Stomach (tissue), 4 donors: ENCODE data around the gene TBATA.

ENCODE experiments used
- CTCF ChIP-seq, 7 experiments: fragments of 450-650 bp in 4 of 7; fragments of 200-600 bp in 3 of 7; sonication (generic) in 3 of 7; IDR thresholded peaks; one replicate each; pipeline ENCODE4 v1.5.1; 2016 to 2019; ENCODE audit warnings: antibody characterized with exemption in 7 of 7, control low read depth in 2 of 7, mild to moderate bottlenecking in 1 of 7
- POLR2A ChIP-seq, 4 donors: fragments of 450-650 bp; IDR thresholded peaks; one replicate each; pipeline ENCODE4 v1.6.1; 2016; ENCODE audit warnings: antibody characterized with exemption in 4 of 4, control low read depth in 2 of 4, mild to moderate bottlenecking in 1 of 4, moderate library complexity in 1 of 4

- TF ChIP-seq CTCF (IDR thresholded peaks at IDR 0.05), result no peak
- no peak for TF ChIP-seq POLR2A (IDR thresholded peaks at IDR 0.05)
These were observed 61.4 kb downstream of the TBATA start for GRCh38 chr10:70723771-70724170.
